Measurements from ENCODE around the gene LCAT. TPM values are rescaled to one million over a fixed set of nuclear protein-coding genes. Genes with fewer than 3 reads are reported as not detected.

LCAT gene
- total RNA-seq, 1 experiment from 2014 or later, result 17.8 TPM

DNA sequence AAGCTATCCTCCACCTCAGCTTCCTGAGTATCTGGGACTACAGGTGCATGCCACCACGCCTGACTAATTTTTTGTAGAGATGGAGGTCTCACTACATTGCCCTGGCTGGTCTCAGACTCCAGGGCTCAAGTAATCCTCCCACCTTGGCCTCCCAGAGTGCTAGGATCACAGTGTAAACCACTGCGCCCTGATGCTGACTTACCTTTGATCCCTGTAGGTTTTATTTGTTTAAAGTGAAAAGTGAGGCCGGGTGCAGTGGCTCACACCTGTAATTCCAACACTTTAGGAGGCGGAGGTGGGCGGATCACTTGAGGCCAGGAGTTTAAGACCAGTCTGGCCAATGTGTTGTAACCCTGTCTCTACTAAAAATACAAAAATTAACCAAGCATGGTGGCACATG is 42.2 kb downstream of the LCAT start:
- Histone ChIP-seq H3K14ac (ENCODE audit: insufficient read depth, low read length) (no peak overlapping the region), H2AFZ (ENCODE audit: low read length) (no peak overlapping the region), H3K18ac (ENCODE audit: insufficient read length, low read depth, low read length) (no peak overlapping the region), H4K91ac (ENCODE audit: insufficient read length, low read depth, low read length) (no peak overlapping the region), H4K8ac (replicated peaks; ENCODE audit: insufficient read length, low read depth, low read length) (no peak overlapping the region), H4K5ac (ENCODE audit: insufficient read length, low read depth, low read length) (no peak overlapping the region), H3K9me3 (ENCODE audit: control insufficient read depth, low read depth, low read length) (no peaks in the 10 kb centered on the region), H3K27me3 (ENCODE audit: insufficient read depth, low read length) (no peaks in the 10 kb centered on the region), H4K20me1 (ENCODE audit: control insufficient read depth, insufficient read depth, insufficient read length) (no peaks in the 10 kb centered on the region), H3K4ac (ENCODE audit: low read depth, low read length) (no peak overlapping the region), H2BK15ac (ENCODE audit: low read depth, low read length) (no peak overlapping the region), H2AK5ac (ENCODE audit: insufficient read length, low read length) (no peak overlapping the region), H3K4me1 (ENCODE audit: insufficient read depth, low read length) (no peaks in the 10 kb centered on the region), H2BK5ac (ENCODE audit: insufficient read length, low read length) (no peak overlapping the region), H3K27ac (ENCODE audit: insufficient read length, low read depth, low read length) (no peak overlapping the region), H2BK12ac (ENCODE audit: insufficient read length, low read depth, low read length) (no peak overlapping the region), H3K79me2 (ENCODE audit: insufficient read depth, low read length) (no peaks in the 10 kb centered on the region), H3K23ac (ENCODE audit: insufficient read length, low read depth, low read length) (no peak overlapping the region), H2BK120ac (ENCODE audit: low read depth, low read length, poor library complexity, severe bottlenecking) (no peak overlapping the region), H3K9ac (ENCODE audit: extremely low read depth, insufficient read length, low read length) (no peak overlapping the region), H3T11ph (ENCODE audit: low read length) (no peak overlapping the region), H3K23me2 (ENCODE audit: insufficient read length, low read depth, low read length, poor library complexity, severe bottlenecking) (no peaks in the 10 kb centered on the region), H2BK20ac (ENCODE audit: low read depth, low read length, poor library complexity, severe bottlenecking) (no peak overlapping the region), H3K79me1 (ENCODE audit: insufficient read depth, low read depth, low read length, poor library complexity, severe bottlenecking) (no peaks in the 10 kb centered on the region), H3K56ac (ENCODE audit: insufficient read length, low read depth, low read length) (no peak overlapping the region), H3K4me2 (ENCODE audit: insufficient read depth, insufficient read length, low read length) (no peak overlapping the region)
- Mint-ChIP-seq H3K27me3 (ENCODE audit: low read depth) (no peaks in the 10 kb centered on the region), H3K9me3 (no peaks in the 10 kb centered on the region), H3K4me3 (no peak overlapping the region), H3K4me1 (no peaks in the 10 kb centered on the region), H3K36me3 (ENCODE audit: insufficient read depth in 1 of 3, low read depth in 3 of 3) (peaks cover 4 to 12% (median 11%) of the 10 kb centered on the region in 3 experiments; a peak in 6 of 7 replicates), H3K27ac (no peak overlapping the region)
- WGBS (ENCODE audit: extremely low coverage, insufficient read length, low lambda C conversion rate), result no CpG with 5 or more reads among the region's 5 CpGs
- no peak for DNase-seq
- TF ChIP-seq, protein P1, sequence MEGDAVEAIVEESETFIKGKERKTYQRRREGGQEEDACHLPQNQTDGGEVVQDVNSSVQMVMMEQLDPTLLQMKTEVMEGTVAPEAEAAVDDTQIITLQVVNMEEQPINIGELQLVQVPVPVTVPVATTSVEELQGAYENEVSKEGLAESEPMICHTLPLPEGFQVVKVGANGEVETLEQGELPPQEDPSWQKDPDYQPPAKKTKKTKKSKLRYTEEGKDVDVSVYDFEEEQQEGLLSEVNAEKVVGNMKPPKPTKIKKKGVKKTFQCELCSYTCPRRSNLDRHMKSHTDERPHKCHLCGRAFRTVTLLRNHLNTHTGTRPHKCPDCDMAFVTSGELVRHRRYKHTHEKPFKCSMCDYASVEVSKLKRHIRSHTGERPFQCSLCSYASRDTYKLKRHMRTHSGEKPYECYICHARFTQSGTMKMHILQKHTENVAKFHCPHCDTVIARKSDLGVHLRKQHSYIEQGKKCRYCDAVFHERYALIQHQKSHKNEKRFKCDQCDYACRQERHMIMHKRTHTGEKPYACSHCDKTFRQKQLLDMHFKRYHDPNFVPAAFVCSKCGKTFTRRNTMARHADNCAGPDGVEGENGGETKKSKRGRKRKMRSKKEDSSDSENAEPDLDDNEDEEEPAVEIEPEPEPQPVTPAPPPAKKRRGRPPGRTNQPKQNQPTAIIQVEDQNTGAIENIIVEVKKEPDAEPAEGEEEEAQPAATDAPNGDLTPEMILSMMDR (conservative IDR thresholded peaks at IDR 0.05), result no peak

All from H9 (cell line).